HG02678 (cell line): ENCODE results near the gene ME3.

ENCODE experiments used
- ATAC-seq: cut with Tn5 transposase; IDR thresholded peaks from one replicate; pipeline ENCODE4 v1.9.1; 2021; ENCODE audit warnings: mild to moderate bottlenecking, moderate library complexity; ENCODE audit not compliant: unreplicated experiment

Gene ME3

GRCh38 chr11:86396396-86396795, 276.0 kb downstream of the ME3 start:
- no peak for ATAC-seq

GRCh38 chr11:86395061-86395551, 277.3 kb downstream of the ME3 start:
- ATAC-seq: no peak
